Measurements from ENCODE around the gene JAG2.

DNA sequence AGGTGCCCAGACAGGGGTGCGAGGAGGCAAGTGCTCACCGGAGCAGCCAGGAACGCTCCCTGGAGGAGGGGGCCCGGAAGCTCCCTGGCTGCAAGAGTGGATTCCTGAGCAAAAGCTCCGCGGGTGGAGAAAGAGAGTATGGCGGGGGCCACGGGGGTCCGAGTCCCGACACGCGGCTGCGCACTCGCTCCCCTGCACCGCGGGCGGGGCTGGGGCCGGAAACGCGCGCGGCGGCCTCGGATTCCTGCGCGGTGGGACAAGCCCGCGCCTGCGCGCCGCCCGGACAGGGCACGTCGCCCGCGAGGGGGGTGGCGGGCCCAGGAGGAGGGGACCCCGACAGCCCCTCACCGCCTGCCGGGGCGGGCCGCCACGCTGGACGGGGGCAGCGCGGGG lies 75.5 kb downstream of the JAG2 start:
- TF ChIP-seq, protein P1, sequence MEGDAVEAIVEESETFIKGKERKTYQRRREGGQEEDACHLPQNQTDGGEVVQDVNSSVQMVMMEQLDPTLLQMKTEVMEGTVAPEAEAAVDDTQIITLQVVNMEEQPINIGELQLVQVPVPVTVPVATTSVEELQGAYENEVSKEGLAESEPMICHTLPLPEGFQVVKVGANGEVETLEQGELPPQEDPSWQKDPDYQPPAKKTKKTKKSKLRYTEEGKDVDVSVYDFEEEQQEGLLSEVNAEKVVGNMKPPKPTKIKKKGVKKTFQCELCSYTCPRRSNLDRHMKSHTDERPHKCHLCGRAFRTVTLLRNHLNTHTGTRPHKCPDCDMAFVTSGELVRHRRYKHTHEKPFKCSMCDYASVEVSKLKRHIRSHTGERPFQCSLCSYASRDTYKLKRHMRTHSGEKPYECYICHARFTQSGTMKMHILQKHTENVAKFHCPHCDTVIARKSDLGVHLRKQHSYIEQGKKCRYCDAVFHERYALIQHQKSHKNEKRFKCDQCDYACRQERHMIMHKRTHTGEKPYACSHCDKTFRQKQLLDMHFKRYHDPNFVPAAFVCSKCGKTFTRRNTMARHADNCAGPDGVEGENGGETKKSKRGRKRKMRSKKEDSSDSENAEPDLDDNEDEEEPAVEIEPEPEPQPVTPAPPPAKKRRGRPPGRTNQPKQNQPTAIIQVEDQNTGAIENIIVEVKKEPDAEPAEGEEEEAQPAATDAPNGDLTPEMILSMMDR (IDR thresholded peaks at IDR 0.05) = no peak
- TF ChIP-seq POLR2A (IDR thresholded peaks at IDR 0.05) (no peak), POLR2AphosphoS5 (IDR thresholded peaks at IDR 0.05) (no peak), EP300 (IDR thresholded peaks at IDR 0.05; ENCODE audit: low read depth) (no peak)
